Measurements from ENCODE around the gene SGPP2.
"Not testable (repeated sequence)": the region's sequence is repeated elsewhere in the genome, so short reads cannot be mapped to it uniquely, and the experiment has no call there.

Gene SGPP2

GRCh38 chr2:222424276-222424728, at the start of gene SGPP2:
Gene SGPP2, plus strand, starts transcription at chr2:222424543. Its CDS starts 60 bp downstream, at chr2:222424603.
- no peak for DNase-seq (ENCODE audit: low read depth)

- DNase-seq (ENCODE audit: low read depth): no peak
Measured at GRCh38 chr2:222375798-222376197, 48.5 kb upstream of the SGPP2 start.

GRCh38 chr2:222380456-222380855, 43.9 kb upstream of the SGPP2 start:
- DNase-seq (ENCODE audit: low read depth): no peak

GRCh38 chr2:222381566-222381965, 42.8 kb upstream of the SGPP2 start:
- DNase-seq (ENCODE audit: low read depth): no peak

- no peak for DNase-seq (ENCODE audit: low read depth)
Measured at GRCh38 chr2:222383255-222383654, 41.1 kb upstream of the SGPP2 start.

GRCh38 chr2:222391743-222392285, 32.5 kb upstream of the SGPP2 start:
- DNase-seq (ENCODE audit: low read depth): no peak

- DNase-seq (ENCODE audit: low read depth): no peak
Measured at GRCh38 chr2:222393733-222394267, 30.5 kb upstream of the SGPP2 start.

- DNase-seq (ENCODE audit: low read depth): no peak
Measured at GRCh38 chr2:222398446-222398885, 25.9 kb upstream of the SGPP2 start.

GRCh38 chr2:222399038-222399783, 25.1 kb upstream of the SGPP2 start:
- DNase-seq (ENCODE audit: low read depth): no peak

GRCh38 chr2:222404151-222404905, 20.0 kb upstream of the SGPP2 start:
- DNase-seq (ENCODE audit: low read depth): no peak

GRCh38 chr2:222408684-222409083, 15.7 kb upstream of the SGPP2 start:
- no peak for DNase-seq (ENCODE audit: low read depth)

- DNase-seq (ENCODE audit: low read depth): no peak
Measured at GRCh38 chr2:222410534-222410933, 13.8 kb upstream of the SGPP2 start.

GRCh38 chr2:222412334-222412733, 12.0 kb upstream of the SGPP2 start:
- not testable (repeated sequence) for DNase-seq (ENCODE audit: low read depth)

GRCh38 chr2:222413295-222413911, 10.9 kb upstream of the SGPP2 start:
- DNase-seq (ENCODE audit: low read depth): no peak

GRCh38 chr2:222418739-222419138, 5.6 kb upstream of the SGPP2 start:
- no peak for DNase-seq (ENCODE audit: low read depth)

GRCh38 chr2:222420508-222420907, 3.8 kb upstream of the SGPP2 start:
- no peak for DNase-seq (ENCODE audit: low read depth)

GRCh38 chr2:222421626-222422025, 2.7 kb upstream of the SGPP2 start:
- DNase-seq (ENCODE audit: low read depth): no peak

GRCh38 chr2:222423186-222423585, 1.2 kb upstream of the SGPP2 start:
- DNase-seq (ENCODE audit: low read depth): no peak

- no peak for DNase-seq (ENCODE audit: low read depth)
Measured at GRCh38 chr2:222423632-222424275, 589 bp upstream of the SGPP2 start.

GRCh38 chr2:222424729-222425671, 657 bp downstream of the SGPP2 start:
- DNase-seq (ENCODE audit: low read depth): no peak

All from non-pigmented ciliary epithelial cell (primary cell).